COLO668 (cell line): ENCODE results near the gene SCNN1G.
A peak's percentile ranks its signal among the peaks of the same experiment; 100 is the strongest.
"Not testable (repeated sequence)": the region's sequence is repeated elsewhere in the genome, so short reads cannot be mapped to it uniquely, and the experiment has no call there.

ENCODE experiments used
- DNase-seq: peaks from one replicate; lab custom pipeline; 2025; ENCODE audit not compliant: unreplicated experiment; lab: John Stamatoyannopoulos, UW

Gene SCNN1G

GRCh38 chr16:23182679-23183542 lies at the start of gene SCNN1G:
Gene SCNN1G, plus strand, starts transcription at chr16:23182745. Its CDS starts 3,527 bp downstream, at chr16:23186272.
- peak; percentile 51 for DNase-seq

- no peak for DNase-seq
Measured at GRCh38 chr16:23132775-23133463, 49.6 kb upstream of the SCNN1G start.

- DNase-seq: no peak
Measured at GRCh38 chr16:23134274-23134673, 48.3 kb upstream of the SCNN1G start.

GRCh38 chr16:23137256-23137655 lies 45.3 kb upstream of the SCNN1G start:
- DNase-seq: no peak

- DNase-seq: no peak
Measured at GRCh38 chr16:23137818-23138217, 44.7 kb upstream of the SCNN1G start.

- no peak for DNase-seq
Measured at GRCh38 chr16:23140107-23140506, 42.4 kb upstream of the SCNN1G start.

GRCh38 chr16:23141033-23141432 lies 41.5 kb upstream of the SCNN1G start:
- DNase-seq: no peak

GRCh38 chr16:23141500-23141899 lies 41.0 kb upstream of the SCNN1G start:
- no peak for DNase-seq

- DNase-seq: no peak
Measured at GRCh38 chr16:23141959-23142740, 40.4 kb upstream of the SCNN1G start.

GRCh38 chr16:23143391-23143790 lies 39.2 kb upstream of the SCNN1G start:
- no peak for DNase-seq

GRCh38 chr16:23144393-23144792 lies 38.2 kb upstream of the SCNN1G start:
- DNase-seq: not testable (repeated sequence)

GRCh38 chr16:23145186-23145585 lies 37.4 kb upstream of the SCNN1G start:
- DNase-seq: no peak

GRCh38 chr16:23145608-23146007 lies 36.9 kb upstream of the SCNN1G start:
- no peak for DNase-seq

- DNase-seq: no peak
Measured at GRCh38 chr16:23146877-23147601, 35.5 kb upstream of the SCNN1G start.

GRCh38 chr16:23147666-23148065 lies 34.9 kb upstream of the SCNN1G start:
- DNase-seq: no peak

- DNase-seq: no peak
Measured at GRCh38 chr16:23148166-23148512, 34.4 kb upstream of the SCNN1G start.

GRCh38 chr16:23148513-23149266 lies 33.9 kb upstream of the SCNN1G start:
- DNase-seq: peak; percentile 76

- peak; percentile 98 for DNase-seq
Measured at GRCh38 chr16:23149267-23149992, 33.1 kb upstream of the SCNN1G start, which contains the start of gene USP31. Gene USP31, minus strand, starts transcription at chr16:23149452. Its CDS starts 182 bp downstream, at chr16:23149270.

GRCh38 chr16:23149993-23150364 lies 32.6 kb upstream of the SCNN1G start:
- DNase-seq: no peak
